Stimulated activated CD8-positive, alpha-beta memory T cell treated with anti-CD3 and anti-CD28 coated beads, Interleukin-4, amount 100 ng/mL, for 24 hours (primary cell): ENCODE results near the gene YIF1B.
"Not testable (repeated sequence)": the region's sequence is repeated elsewhere in the genome, so short reads cannot be mapped to it uniquely, and the experiment has no call there.

Experiments
- DNase-seq: peaks from one replicate; pipeline ENCODE4 v3.0.0-alpha.2; 2020; ENCODE audit warnings: low read depth

The YIF1B gene

DNA sequence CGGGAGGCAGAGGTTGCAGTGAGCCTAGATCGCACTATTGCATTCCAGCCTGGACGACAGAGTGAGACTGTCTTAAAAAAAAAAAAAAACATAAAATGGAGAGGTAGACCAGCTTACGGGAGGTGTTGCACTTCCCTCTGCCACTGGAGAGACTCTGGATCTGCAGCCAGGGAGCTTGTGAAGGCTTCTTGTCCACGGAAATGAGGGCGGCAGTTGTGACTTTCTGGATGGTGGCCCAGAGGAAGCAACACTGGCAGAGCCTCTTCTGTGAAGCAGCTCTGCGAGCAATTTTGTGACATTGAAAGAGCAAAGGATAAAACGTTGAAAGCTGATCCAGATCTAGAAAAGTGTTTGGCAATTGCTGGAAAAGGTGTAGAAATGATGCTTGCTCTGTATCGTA is 41.0 kb downstream of the YIF1B start:
- DNase-seq, result no peak

DNA sequence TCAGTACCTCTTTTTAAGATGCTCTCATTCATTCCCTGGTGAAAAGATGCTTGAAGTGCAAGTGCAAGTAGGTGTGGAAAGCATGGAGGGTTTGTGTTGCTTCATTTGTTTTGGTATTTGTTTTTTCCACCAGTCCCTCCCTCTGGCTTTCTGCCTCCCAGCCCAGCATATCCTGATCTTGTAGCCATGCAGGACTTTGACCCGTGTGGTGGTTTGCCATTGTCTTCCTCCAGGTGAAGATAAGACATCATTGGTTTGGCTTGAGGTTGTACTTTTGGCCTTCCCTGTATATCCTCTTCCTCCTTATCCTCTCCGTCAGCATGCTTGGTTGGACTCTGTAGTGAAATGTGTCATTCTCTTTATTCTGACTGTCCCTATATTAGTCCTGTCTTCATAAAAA is 42.2 kb downstream of the YIF1B start:
- no peak for DNase-seq

- no peak for DNase-seq
These were observed 45.1 kb downstream of the YIF1B start for GRCh38 chr19:38270587-38271167.

GRCh38 chr19:38268539-38268938 is 47.2 kb downstream of the YIF1B start:
- DNase-seq, result no peak

DNA sequence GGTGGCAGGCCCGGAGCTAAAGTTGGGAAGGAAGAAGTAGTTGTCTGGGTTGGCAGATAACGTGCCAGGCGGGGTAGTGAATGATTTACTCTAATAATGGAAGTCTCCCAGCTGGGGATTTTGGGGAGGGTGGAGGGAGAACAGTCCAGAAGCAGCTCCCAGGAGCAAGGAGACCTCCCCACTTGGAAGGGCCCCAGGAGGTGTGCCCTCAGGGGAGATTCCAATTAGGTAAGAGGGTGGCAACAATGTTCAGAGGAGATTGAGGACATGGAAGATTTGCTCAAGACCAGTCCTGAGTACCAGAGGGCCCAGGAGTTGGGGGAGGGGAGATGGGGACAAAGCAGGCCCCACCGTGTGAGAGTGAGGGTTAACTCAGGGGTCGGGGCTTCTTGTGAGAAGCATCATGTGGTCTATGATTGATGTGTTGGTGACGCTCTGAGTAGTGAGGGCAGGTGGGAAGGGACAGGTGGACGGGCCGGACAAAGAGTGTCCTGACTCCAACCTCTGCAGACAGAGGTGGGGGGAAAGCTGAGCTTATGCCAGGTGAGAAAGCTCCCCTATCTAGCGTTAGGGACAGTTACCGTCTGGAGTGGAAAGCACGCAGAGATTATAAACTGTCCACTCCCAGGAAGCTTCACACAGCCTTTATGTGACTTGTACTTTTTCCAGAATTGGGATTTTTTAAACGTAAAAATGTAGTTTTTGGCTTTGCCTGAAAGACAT is 47.8 kb downstream of the YIF1B start:
- no peak for DNase-seq

DNA sequence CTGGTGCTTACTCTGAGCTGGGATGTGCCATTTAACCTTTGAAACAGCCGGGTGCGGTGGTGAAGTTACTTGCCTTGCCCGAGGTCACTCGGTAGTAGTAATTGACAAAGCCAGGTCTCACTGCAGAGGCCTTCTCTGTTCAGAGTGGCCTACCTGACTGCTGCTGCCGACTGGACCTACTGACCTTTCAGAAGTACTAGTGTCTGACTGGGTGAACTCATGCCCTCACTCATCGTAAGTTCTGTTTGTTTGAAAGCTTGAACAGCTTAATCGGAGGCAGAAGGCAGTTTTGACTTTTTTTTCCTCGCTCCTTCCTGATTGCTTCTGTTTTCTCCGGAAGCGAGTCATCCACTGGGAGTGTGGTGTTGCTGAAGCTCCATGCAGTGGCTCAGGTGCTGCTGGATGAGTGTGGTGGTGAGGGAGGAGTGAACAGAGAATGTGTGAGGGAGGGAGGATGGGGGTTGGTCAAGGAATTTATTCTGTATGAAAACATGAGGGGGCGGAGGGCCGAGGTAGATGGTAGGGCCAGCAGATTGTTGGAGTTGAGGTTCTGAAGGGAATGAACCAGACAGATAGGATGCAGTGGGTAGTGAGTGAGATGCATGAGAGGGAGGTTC is 48.7 kb downstream of the YIF1B start:
- DNase-seq, result no peak

DNA sequence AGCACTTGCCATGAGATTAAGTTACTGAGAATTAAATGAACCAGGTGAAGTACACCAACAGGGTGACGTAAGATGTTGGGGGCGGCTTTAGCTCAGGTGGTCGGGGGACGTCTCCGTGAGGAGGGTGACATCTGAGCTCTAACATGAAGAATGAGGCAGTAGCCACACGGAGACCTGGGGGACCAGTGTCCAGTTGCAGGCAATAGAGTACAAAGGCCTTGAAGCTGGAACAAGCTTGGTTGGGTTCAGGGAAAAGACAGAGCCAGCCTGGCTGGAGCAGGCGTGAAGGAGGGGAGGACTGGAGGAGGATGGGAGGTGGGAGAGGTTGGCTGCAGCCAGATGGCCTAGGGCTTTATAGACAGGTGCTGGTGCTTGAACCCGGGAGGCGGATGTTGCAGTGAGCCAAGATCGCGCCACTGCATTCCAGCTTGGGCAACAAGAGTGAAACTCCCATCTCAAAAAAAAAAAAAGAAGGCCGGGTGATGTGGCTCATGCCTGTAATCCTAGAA is 49.8 kb downstream of the YIF1B start:
- no peak for DNase-seq

GRCh38 chr19:38265213-38265861 is 50.4 kb downstream of the YIF1B start:
- no peak for DNase-seq

DNA sequence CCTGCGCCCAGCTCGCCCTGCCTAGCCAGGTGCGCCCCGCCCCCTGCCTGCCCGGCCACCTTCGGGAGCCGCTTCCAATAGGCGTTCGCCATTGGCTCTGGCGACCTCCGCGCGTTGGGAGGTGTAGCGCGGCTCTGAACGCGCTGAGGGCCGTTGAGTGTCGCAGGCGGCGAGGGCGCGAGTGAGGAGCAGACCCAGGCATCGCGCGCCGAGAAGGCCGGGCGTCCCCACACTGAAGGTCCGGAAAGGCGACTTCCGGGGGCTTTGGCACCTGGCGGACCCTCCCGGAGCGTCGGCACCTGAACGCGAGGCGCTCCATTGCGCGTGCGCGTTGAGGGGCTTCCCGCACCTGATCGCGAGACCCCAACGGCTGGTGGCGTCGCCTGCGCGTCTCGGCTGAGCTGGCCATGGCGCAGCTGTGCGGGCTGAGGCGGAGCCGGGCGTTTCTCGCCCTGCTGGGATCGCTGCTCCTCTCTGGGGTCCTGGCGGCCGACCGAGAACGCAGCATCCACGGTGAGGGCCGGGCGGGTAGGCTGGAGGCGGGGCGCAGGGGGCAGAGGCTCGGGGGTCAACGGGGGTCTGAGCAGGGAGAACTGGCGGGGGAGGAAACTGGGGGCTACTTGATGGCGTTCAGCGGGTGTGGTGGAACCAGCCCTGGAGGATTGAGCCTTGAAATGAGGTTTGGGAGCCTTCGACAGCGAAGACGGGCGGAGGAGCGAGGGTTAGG is 51.1 kb downstream of the YIF1B start, which contains the start of gene SPINT2:
TSS of gene SPINT2 (plus strand) at position 88 of the 727 bp plus-strand sequence. CDS start at position 408, 320 bp downstream.
- peak; percentile 6 for DNase-seq

DNA sequence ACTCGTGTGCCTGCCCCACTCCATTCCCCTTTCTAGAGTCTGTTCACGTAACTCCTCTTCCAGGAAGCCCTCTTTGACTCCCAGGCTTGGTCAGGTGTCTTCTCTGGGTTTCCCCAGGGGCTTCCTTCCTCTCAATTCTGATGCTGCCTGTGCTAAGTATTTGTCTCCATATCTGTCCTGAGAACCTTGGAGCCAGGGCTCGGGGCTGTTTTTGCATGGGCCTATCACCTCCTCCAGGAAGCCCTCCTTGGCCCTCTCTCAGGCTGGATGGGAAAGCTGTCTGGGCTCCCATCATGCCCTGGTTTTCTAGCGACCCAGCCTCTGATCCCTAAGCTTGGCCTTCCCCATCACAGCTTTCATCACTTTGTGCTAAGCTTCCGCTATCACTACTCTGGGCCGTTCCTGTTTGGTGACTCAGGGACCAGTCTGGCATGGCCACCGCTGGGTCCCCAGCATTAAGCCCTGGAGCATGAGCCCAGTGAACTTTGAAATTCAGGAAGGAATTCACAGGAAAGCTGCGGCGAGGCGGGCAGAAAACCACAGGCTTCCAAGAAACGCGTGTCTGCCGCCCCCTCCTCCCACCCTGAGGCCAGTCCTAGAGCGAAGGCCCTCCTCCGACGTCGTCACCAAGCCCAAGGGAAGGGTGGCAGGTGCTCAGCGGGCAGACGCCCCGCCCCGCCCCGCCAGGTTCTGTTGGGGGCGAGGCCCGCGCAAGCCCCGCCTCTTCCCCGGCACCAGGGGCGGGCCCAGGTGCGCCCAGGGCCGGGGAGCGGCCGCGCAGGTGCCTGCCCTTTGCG is 51.9 kb downstream of the YIF1B start:
- DNase-seq, result peak; percentile 58

DNA sequence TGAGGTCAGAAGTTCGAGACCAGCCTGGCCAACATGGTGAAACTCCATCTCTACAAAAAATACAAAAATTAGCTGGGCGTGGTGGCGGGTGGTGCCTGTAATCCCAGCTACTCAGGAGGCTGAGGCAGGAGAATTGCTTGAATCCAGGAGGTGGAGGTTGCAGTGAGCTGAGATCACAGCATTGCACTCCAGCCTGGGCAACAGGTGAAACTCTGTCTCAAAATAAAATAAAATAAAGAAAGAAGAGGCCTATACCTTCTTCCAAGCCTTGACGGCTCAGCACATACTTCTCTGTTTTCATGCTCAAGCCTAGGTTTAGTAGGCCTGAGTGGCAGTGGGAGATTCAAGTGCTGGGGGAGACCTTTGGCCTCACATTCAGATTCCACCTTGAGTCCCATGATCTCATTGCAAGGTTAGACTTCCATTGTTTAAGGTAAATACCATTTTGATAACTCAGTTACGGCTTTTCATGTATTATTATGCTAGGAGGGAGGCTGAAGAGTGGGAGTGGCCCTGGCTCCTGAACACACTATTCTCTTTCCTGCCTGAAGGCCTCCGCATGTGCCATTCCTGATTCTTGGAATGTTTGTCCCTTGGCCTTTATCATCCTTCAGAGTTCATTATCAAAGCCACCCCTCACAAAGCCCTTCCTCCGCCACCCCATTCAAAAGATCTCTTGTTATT is 53.0 kb downstream of the YIF1B start:
- no peak for DNase-seq

- DNase-seq, result not testable (repeated sequence)
These were observed 53.8 kb downstream of the YIF1B start for GRCh38 chr19:38261942-38262341.

GRCh38 chr19:38255383-38256014 is 60.2 kb downstream of the YIF1B start:
- DNase-seq, result no peak

DNA sequence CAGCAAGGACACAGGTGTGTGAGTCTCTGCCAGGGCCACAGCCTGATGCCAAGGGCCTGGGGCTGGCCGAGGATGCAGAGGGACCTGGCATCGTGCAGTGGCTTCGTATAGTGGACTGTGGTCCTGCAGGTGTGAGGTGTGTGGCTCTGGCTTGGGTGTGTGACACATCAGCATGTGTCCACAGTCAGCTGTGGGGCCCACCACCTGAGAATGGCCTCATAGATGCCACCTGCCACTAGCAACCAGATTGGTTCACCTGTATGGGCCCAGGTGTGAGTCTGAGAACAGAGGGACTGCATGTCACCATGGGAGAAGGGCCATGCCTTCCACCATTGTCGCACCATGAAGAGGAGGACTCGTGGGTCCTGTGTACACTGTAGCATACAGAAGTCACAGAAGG is 62.0 kb downstream of the YIF1B start:
- DNase-seq, result no peak
